Stimulated activated CD8-positive, alpha-beta memory T cell treated with anti-CD3 and anti-CD28 coated beads, Interleukin-7, amount 100 ng/mL, for 48 hours (primary cell): ENCODE measurements around the gene CD300LD.
"Not testable (repeated sequence)": the region's sequence is repeated elsewhere in the genome, so short reads cannot be mapped to it uniquely, and the experiment has no call there.

ENCODE experiments used
- DNase-seq, 2 donors: peaks; one replicate each; pipeline ENCODE4 v3.0.0-alpha.2; 2020; ENCODE audit warnings: low read depth in 1 of 2; ENCODE audit errors: extremely low read depth in 1 of 2

CD300LD gene

DNA sequence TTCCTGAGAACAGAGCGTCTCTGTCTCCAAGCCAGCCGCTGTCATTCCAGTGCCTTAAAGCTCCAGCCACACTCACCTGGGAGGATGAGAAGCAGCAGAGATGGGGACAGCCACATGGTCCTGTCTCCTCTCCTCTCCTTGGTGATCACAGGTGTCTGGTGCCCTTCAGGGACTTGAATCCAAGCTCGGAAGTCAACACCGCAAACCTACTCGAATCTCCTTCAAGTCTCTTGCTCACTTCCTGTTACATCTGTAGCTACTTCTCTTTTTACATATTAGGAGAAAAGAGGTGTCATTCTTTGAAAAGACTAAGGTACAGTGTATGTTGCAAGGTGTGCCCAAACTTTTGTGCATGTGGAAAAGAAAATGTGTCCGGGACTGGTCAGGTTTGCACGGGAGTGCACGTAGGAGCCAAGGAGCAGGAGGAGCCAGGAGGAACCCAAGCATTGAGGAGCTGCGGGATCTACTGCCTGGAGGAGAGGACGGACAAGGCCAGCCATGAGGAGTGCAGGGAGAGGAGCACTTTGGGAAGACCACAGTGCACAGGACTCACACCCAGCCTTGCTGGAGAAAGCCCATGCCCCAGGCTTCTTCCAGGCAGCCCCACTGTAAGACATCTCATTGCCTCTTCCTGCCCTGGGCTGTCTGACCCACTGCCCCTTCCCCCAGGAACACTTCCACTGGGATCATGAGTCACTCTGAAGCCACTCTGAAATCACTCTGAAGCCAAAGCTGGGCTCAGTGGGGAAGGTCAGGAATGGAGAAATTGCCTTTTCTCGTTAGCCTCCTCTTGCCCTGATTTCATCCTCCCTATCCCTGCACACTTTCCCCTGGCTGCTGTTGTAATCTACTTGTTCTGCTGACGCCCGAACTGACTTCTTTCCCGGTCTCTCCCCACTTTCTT, at the start of gene CD300LD:
TSS of gene CD300LD (minus strand) at position 197 of the 904 bp plus-strand sequence. CDS start at position 116, 81 bp downstream.
- no peak for DNase-seq

DNA sequence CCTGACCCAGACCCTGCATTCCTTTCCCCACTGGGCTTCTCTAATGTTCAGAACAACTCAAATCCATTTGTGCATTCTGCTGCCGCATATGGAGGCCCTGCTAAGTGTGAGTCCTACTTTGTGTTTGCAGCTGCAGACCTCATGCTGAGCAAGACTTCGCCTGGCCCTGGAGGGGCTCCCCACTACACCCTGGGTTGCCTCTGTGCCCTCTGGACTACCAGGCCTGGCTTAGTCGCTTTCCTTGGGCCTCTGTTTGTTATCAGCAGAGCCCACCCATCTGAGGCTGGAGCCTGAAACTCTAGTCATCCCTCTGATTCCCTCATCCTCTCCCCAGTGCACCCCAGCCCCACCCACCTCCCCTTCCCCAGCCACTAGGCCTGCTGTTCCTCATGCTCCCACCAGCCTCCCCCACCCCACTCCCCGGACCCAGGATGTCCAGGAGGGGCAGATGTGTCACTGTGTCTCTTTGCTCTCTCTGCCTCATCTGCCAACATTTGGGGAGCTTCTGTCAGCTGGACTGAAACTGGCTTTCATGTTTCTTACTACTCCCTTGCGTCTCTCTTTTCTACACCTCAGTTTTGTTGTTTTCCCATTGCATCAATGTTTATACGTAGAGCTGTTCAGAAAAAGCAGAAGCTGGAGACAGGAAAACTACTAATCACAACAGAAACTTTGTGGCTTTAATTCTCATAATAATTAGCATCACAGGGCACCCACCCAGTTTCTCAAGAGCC, 49.3 kb upstream of the CD300LD start:
- no peak for DNase-seq

GRCh38 chr17:74639704-74640151, 47.6 kb upstream of the CD300LD start:
- DNase-seq: no peak

DNA sequence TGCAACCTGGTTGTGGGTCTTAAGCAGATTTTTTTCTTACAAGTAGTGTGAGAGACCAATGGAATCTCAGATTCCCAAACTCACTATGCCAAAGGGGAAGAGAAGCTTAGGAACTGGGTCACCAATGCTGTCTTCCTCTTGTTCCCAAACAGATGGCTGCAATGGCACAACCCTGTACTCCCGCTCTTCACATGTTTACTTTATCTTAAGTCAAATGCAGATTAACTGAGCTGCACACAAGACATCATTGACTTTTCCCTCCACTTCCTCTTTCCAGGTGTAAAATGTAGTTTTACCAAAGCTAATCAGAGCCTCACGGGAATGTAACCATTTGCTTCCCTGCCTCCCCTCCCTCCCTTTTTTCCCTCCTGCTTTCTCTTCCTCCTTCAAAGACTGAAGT, 45.8 kb upstream of the CD300LD start:
- DNase-seq: no peak

- no peak for DNase-seq
These were observed 45.2 kb upstream of the CD300LD start for GRCh38 chr17:74637265-74637664.

DNA sequence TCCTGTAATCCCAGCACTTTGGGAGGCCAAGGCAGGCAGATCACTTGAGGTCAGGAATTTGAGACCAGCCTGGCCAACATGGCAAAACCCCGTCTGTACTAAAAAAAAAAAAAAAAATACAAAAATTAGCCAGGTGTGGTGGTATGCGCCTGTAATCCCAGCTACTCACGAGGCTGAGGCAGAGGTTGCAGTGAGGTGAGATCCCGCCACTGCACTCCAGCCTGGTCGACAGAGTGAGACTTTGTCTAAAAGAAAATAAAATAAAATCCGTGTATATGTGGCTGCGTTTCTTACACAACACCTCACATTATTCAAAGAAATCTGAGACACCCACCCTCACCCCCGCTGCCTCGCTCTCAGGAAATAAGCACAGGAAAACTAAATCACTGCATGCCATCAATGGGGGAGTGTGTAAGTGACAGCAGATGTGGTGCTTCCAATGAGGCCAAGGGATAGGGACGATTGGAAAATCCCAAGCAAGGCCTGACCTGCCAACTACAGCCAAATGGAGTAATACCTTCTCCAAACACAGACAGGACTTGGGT, 44.5 kb upstream of the CD300LD start:
- DNase-seq: not testable (repeated sequence)

GRCh38 chr17:74635418-74635817, 43.3 kb upstream of the CD300LD start:
- DNase-seq: no peak

- DNase-seq: no peak
These were observed 41.2 kb upstream of the CD300LD start for GRCh38 chr17:74633326-74633725.

DNA sequence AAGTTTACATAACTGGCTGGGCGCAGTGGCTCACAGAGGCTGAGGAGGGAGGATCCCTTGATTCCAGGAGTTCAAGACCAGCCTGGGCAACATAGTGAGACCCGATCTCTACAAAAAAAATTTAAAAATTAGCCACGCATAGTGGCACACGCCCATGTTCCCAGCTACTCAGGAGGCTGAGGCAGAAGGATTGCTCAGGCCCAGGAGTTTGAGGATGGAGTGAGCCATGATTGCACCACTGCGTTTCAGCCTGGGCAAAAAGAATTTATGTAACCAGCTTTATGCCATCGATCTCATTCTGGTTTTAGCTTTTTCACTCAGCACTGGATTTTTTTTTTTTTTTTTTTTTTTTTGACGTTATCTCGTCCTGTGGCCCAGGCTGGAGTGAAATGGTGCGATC, 40.5 kb upstream of the CD300LD start:
- no peak for DNase-seq

- DNase-seq: no peak
These were observed 39.7 kb upstream of the CD300LD start for GRCh38 chr17:74631468-74632450.

- not testable (repeated sequence) for DNase-seq
These were observed 38.2 kb upstream of the CD300LD start for GRCh38 chr17:74630251-74630650.

GRCh38 chr17:74625661-74626060, 33.6 kb upstream of the CD300LD start:
- DNase-seq: no peak

- no peak for DNase-seq
These were observed 32.0 kb upstream of the CD300LD start for GRCh38 chr17:74624131-74624530.

GRCh38 chr17:74623693-74624093, 31.6 kb upstream of the CD300LD start, which contains the start of gene CD300E:
Gene CD300E, minus strand, starts transcription at chr17:74623738. Its CDS starts 117 bp downstream, at chr17:74623621.
- DNase-seq: no peak

- DNase-seq: no peak
These were observed 27.1 kb upstream of the CD300LD start for GRCh38 chr17:74619077-74619673.

DNA sequence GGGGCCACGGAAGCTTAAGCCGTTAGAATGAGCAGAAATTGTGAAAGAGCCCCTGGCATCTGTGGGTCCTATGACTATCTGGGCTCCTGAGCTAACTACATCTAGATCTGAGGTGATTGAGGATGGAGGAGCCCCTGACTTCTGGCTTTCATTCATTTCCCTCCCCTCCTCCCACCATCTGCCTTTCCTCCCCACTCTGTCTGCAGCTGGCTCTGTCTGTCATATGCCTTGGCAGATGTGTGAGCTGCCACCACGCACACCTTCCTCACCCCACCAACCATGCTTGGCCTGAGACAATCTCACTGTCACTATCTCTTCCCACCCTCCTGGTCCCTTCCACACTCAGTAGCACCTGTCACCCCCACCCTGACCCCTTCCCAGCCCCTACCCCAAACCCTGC, 26.4 kb upstream of the CD300LD start:
- DNase-seq: no peak

- no peak for DNase-seq
These were observed 24.6 kb upstream of the CD300LD start for GRCh38 chr17:74616696-74617095.

DNA sequence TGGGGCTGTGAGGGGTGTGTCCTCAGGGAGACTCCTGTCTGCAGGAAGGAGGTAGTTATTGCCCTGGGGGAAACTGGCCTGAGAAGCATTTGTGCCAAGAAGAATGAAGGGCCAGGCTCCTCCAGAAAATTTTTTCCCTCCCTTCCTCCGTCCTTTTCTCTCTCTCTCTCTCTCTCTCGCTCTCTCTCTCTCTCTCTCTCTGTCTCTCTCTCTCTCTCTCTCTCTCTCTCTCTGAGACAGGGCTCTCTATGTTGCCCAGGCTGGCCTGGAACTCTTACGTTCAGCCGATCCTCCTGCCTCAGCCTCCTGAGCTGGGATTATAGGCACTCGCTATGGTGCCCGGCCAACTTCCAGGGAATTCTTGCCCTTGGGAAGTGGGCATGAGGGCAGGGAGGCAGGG, 20.0 kb upstream of the CD300LD start:
- DNase-seq: no peak

DNA sequence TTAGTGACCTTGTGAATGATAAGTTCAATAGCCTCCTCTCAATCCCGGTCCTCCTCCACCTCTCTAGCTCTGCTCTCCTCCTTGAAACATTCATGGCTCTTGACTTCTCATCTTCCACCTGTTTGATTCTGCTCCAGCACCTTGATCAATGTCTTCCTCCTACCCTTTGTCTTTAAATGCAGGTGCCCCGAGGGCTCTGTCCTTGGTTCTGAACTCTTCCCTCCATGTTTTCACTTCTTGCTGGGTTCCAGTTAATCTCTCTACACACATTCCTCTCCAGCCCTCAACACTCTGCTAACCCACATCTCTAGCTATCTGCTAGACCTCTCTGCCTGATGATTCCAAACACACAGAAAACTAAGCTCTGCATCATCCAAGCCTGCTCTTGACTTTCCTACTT, 18.0 kb upstream of the CD300LD start:
- DNase-seq: no peak

DNA sequence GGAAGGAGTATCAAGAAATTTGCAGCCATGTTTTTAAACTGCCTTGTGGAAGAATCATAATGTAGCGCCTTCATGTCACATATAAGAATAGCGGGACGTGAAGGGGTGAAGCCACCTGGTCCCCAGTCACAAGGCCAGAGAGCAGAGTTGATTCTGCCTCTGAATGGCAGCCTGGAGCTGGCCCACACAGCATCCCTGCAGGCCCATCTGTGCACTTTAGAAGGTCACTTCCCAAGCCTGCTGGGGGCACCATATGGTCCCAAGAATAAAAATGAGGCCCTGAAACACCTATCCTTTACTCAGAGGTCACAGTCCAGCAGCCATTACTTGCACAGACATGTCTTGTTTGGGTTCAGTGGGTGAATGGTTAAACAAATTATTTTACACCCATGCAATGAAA, 16.4 kb upstream of the CD300LD start:
- DNase-seq: no peak
